Activated CD4-positive, alpha-beta T cell treated with anti-CD3 and anti-CD28 coated beads for 1 hour (primary cell): Measurements from ENCODE around the gene MOV10.

Source experiments
- DNase-seq: peaks from one replicate; pipeline ENCODE4 v3.0.0-alpha.2; 2020

Gene MOV10

DNA sequence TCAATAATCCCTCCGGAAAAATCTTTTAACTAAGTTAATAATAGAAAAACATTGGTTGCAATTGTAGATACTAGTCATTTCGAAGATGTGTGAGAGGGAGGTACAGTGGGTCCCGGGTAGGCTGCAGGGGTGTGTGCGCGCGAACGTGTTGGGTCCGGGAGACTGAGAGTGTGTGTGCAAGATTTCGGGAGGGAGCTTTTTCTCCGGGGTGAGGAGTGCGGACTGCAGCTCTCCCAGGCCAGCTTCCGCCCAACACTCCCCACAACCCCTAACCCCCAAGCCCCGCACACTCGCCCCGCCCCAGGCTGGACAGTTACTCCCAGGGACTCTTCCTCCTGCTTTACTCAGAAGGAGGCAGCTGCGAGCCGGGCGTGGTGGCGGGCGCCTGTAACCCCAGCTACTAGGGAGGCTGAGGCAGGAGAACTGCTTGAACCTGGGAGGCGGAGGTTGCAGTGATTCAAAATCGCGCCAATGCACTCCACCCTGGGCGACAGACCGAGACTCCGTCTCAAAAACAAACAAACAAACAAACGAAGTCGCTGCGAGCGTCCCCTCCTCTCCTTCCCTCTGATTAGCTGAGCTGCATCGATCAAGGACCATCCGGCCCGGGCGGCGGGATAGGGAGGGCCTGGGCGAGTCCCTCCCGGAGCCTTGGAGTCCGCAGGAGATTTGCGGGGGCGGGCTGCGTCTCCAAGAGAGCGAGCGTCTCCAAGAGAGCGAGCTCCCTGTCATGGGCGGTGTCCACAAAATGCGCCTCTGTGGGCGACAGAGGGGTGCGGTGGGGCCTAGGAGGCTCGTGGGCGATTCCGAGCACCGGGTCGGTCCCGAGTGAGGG, 68.9 kb downstream of the MOV10 start:
- DNase-seq: no peak

DNA sequence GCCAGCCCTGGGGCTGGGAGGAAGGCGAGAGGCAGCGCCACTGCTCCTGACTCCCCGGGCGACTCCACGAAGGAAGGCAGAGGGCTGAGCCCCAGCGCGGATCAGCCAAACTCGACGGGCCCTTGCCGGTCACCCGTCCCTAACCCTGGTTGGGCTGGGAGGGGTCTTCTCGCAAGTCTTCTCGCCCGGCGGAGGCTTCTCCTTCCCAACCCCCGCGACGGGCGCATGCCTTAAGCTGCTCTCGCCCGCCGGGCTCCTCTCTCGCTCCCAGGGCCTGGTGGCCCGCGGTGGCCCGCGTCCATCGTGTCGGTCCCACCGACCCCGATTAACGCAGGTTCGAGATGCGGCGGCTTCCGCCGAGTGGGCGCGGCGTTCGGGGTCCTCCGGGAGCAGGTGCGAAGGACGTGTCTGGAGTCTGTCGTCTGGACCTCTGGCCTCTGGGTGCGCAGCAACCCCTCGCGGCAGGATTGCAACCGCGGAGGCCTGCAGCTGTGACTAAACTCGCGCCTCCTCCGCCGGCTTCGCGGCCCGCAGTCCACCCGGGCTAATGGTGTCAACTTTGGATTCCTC, 69.6 kb downstream of the MOV10 start:
- DNase-seq: no peak

DNA sequence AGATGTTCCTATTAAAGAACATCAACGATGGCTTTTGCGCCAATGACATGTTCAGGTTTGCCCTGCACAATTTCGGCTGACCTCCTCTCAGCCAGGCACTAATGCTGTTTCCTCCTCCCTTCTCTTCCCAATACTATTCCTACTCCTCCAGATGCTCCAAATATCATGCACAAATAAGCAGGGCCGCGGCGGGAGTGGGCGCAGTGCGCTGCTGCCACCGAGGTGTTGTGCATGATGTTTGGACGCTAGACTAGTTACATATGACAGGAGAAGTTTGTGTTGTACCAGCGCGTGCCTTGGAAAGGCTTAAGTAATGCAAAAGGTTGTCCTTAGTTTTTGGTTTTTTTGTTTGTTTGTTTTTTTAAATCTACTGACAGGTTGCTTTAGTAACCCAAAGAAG, 73.9 kb downstream of the MOV10 start:
- DNase-seq: no peak
